Amniotic stem cell (primary cell): ENCODE measurements around the gene STRN3.
"Not testable (repeated sequence)": the region's sequence is repeated elsewhere in the genome, so short reads cannot be mapped to it uniquely, and the experiment has no call there.

Experiments used
- DNase-seq: peaks from one replicate; lab custom pipeline; 2025; lab: John Stamatoyannopoulos, UW

Gene STRN3

DNA sequence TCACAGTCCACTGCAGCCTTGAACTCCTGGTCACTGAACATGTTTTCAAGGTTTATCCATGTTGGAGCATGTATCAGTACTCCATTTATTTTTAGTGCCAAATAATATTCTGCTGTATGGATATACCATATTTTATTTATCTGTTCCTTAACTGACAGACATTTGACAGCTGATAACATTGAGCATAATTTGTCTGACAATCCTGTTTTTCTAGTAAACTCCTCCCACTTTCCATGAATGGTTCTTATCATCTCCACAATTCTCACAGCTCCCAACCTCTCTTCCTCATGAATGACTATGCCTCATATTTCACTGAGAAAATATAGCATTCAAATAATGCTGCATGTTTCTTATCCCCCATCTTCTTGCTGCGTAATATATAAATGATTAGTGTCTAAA, 118.5 kb downstream of the STRN3 start:
- DNase-seq = no peak

DNA sequence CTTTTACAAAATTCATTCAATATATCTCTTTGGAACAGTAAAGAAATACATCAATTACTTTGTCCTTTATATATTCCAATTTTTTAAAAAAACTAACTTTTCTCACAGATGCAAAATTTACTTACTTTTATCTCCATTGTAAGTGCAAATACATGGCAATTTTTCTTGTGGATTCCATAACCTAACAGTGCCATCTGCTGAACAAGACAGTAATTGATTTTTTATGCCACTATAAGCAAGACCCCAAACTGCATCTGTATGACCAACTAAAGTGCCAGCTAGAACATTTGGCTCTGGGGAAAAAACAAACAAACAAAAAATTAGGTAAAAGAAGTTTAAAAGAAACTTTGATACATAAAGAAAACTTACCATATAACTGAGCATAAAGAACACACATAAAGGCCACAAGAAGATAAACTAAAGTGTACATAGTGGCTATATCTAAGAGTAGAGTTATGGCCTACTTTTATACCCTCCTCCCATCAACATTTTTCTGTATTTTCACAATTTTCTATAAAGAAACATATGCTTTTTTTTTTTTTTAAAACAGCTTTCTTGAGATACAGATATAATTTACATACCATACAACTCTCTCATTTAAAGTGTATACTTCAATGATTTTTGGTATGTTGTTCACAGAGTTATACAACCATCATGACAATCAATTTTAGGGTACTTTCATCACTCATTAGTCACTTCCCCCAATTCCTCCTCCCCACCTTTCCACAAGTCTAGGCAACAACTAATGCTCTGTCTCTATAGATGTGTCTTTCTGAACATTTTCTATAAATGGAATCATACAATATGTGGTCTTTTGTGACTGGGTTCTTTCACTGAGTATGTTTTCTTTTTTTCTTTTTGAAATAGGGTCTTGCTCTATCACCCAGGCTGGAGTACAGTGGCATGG, 119.2 kb downstream of the STRN3 start:
- no peak for DNase-seq

GRCh38 chr14:30903285-30904124, 122.7 kb downstream of the STRN3 start:
- no peak for DNase-seq

- DNase-seq = not testable (repeated sequence)
These were observed 129.1 kb downstream of the STRN3 start for GRCh38 chr14:30897121-30897520.

DNA sequence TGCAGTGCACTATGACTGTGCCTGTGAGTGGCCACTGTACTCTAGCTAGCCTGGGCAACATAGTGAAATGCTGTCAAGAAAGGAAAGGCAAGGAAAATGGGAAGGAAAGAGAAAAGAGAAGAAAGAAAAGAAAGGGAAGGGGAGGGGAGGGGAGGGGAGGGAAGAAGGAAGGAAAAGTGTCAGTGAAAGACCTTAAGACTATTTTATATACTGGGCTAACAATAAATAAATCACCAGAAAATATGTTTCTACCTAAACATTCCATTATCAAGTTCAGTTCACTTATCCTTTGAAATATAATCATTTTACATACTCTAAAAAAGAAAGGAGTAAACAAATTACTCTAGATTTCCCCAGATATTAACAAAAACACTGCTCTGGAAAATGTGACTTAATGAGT, 129.7 kb downstream of the STRN3 start:
- DNase-seq = no peak

GRCh38 chr14:30894923-30895515, 131.2 kb downstream of the STRN3 start:
- DNase-seq = no peak

DNA sequence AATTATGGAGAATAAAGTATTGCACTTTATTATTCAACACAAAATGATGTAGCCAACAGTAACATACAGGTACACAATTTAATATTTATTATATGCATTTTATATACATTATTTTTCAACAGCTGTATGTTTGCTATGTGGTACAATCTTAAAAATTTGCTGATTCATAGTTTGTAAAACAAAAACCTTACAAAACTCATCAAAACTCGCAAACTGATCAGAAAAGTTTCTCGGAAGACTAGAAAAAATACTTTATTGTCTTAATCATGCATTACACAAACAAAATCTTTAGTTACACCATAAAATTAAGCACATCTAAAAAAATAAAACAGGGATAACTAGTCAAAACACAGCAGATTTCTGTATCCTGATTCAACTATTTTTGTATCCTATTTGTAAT, 132.4 kb downstream of the STRN3 start:
- no peak for DNase-seq

- DNase-seq = no peak
These were observed 137.0 kb downstream of the STRN3 start for GRCh38 chr14:30889244-30889594.

- DNase-seq = no peak
These were observed 137.5 kb downstream of the STRN3 start for GRCh38 chr14:30888480-30889243.

DNA sequence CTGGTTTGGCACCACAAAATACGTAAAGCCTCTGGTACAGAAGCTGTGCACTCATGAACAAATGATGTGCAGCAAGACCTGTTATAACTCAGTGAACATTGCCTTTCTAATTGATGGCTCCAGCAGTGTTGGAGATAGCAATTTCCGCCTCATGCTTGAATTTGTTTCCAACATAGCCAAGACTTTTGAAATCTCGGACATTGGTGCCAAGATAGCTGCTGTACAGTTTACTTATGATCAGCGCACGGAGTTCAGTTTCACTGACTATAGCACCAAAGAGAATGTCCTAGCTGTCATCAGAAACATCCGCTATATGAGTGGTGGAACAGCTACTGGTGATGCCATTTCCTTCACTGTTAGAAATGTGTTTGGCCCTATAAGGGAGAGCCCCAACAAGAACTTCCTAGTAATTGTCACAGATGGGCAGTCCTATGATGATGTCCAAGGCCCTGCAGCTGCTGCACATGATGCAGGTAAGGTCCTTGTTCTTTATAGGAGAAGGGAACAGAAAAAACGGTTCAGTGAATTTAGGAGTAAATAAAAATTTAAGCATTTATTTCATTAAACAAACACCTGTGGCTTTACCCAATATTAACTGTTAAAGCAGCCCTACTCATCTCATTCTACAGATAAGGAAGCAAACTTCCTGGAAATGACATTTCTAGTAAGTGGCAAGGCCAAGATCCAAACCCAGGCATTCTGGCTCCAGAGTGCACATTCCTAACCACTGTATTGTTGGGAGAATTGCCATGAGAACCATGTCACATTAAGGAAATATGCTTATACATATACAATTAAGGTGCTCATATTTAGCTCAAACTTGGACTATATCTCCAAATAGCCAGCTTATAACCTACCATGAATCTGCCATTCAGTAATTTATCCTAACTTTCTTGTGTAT, 140.1 kb downstream of the STRN3 start:
- DNase-seq = no peak

GRCh38 chr14:30884901-30885300, 141.3 kb downstream of the STRN3 start:
- DNase-seq = no peak

GRCh38 chr14:30883508-30884294, 142.5 kb downstream of the STRN3 start:
- DNase-seq = no peak

- DNase-seq = no peak
These were observed 143.7 kb downstream of the STRN3 start for GRCh38 chr14:30882431-30882830.

DNA sequence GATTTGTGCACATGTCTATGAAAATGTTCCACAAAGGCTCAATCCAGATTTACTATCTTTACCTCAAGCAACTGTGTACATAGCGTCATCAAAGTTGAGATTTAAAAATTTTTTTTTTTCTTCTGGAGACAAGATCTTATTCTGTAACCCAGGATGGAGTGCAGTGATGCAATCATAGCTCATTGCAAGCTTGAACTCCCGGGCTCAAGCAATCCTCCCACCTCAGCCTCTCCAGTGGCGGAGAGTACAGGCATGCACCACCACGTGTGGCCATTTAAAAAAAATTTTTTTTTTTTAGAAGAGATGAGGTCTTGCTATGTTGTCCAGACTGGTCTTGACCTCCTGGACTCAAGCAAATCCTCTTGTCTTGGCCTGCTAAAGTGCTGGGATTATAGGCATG, 149.5 kb downstream of the STRN3 start:
- DNase-seq = no peak

DNA sequence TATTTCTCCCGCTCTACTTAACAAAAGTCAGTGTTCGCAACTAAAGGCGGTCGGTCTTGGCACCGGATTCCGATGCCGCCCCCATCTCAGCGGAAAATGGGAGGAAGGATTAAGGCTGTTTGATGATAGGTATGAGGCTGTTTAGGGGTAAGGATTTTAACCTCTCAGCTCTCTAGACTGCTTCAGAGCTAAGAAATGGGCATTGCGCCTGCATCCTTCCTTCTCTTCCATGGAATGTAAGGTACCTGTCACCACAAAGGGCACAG, 150.5 kb downstream of the STRN3 start:
- no peak for DNase-seq

DNA sequence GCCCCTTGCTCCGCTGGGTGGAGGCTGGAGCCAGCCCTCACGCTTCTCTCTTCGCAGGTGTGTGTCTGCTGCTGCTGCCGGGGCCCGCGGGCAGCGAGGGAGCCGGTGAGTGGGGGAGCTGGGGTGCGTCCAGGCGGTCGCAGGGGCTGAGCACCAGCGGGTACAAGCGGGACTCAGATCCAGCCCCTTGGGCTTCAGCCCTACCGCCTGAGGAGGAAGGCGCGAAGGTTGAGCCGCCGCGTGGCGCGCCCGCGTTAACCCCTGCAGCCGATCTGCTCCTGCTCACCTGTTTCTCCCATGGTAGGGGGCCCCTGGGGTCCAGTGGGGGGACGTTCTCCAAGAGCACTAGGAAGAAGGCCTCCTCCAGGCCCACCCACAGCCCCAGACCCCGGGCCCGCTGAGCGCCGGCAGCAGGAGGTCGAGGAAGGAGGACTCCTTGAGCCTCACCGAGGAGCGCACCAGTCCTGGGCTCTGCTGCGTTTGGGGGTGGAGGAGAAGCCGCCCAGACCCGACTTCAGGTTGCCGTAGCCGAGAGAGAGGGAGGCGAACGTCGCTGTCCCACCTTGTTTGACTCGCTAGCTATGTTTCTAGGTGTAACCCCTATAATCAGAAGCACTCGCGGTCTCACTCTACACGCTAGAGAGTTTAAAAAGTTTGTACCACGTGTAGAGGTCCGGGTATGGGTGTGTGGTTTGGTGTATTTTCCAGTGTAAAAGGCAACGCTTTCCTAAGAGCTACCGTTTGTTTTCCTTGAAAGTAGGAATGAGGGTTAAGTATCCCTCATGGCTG, 151.0 kb downstream of the STRN3 start:
- DNase-seq = no peak

DNA sequence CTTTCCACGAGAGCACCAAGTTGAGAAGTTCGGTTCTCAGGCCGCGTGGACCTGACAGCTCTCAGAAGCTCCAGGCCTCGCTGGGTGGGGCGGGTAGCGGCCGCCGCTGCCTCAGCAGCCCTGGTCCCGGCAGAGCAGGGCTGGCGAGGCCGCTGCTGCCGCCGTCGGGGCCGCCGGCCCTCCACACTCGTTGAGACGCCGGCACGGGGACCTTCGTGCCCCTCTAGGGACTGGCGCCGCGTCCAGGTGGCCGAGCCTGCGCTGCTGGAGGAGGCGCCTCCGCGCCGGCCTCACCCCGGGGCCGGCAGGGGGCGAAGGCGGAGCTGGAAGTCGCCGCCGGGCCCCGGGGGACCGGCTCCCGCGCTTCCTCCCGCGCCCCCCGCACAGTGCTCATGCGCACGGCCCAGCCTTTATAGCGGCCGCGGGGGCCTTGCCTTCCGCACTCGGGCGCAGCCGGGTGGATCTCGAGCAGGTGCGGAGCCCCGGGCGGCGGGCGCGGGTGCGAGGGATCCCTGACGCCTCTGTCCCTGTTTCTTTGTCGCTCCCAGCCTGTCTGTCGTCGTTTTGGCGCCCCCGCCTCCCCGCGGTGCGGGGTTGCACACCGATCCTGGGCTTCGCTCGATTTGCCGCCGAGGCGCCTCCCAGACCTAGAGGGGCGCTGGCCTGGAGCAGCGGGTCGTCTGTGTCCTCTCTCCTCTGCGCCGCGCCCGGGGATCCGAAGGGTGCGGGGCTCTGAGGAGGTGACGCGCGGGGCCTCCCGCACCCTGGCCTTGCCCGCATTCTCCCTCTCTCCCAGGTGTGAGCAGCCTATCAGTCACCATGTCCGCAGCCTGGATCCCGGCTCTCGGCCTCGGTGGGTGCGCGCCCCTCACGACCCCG, 151.8 kb downstream of the STRN3 start, which contains the start of gene COCH:
Gene COCH (plus strand): TSS at position 440 of the 879 bp plus-strand sequence. CDS start 380 bp downstream, at position 820.
- no peak for DNase-seq
